Keratinocyte (primary cell): ENCODE data around the gene C22orf39.

Experiments used
- EZH2 ChIP-seq: IDR thresholded peaks from one replicate; pipeline ENCODE4 v1.6.1; 2012; ENCODE audit warnings: inconsistent platforms, mild to moderate bottlenecking, low read length, moderate library complexity
- TF ChIP-seq, protein P1 (sequence below), 3 experiments: IDR thresholded peaks in 1 of 3; conservative IDR thresholded peaks in 1 of 3; optimal IDR thresholded peaks in 1 of 3; 2 replicates in 2 of 3; 3 replicates in 1 of 3; pipeline versions ENCODE3 to v1.5.1; 2011; ENCODE audit warnings: low read length in 3 of 3, mild to moderate bottlenecking in 3 of 3, moderate library complexity in 2 of 3, control low read depth in 1 of 3, inconsistent platforms in 1 of 3; ENCODE audit not compliant: insufficient read depth in 2 of 3; ENCODE audit errors: extremely low read depth in 1 of 3

DNA sequence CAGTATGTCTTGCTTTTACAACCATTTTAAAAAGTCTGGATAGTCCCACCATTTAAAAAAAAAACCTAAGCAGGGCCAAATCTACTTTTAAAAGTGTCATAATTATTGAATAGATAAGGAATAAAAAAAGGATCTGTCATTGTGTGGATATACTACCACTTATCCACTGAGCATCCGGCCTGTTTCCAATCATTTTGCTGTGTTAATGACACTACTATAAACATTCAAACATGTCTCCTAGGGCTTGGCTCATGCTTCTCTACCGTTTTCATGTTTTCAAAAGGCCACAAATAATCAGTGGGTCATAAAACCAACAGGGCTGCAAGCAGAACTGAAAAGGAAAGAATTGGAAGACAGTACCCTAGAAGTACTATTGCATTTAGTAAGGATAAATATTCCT lies 12.5 kb upstream of the C22orf39 start:
- TF ChIP-seq, protein P1, sequence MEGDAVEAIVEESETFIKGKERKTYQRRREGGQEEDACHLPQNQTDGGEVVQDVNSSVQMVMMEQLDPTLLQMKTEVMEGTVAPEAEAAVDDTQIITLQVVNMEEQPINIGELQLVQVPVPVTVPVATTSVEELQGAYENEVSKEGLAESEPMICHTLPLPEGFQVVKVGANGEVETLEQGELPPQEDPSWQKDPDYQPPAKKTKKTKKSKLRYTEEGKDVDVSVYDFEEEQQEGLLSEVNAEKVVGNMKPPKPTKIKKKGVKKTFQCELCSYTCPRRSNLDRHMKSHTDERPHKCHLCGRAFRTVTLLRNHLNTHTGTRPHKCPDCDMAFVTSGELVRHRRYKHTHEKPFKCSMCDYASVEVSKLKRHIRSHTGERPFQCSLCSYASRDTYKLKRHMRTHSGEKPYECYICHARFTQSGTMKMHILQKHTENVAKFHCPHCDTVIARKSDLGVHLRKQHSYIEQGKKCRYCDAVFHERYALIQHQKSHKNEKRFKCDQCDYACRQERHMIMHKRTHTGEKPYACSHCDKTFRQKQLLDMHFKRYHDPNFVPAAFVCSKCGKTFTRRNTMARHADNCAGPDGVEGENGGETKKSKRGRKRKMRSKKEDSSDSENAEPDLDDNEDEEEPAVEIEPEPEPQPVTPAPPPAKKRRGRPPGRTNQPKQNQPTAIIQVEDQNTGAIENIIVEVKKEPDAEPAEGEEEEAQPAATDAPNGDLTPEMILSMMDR (optimal IDR thresholded peaks at IDR 0.05 in 1 of 3, IDR thresholded peaks at IDR 0.05 in 1 of 3, conservative IDR thresholded peaks at IDR 0.05 in 1 of 3; ENCODE audit: extremely low read depth in 1 of 3, insufficient read depth in 2 of 3, low read length in 3 of 3) = no peak
- no peak for TF ChIP-seq EZH2
